OCI-LY3 (cell line): ENCODE measurements around the gene CXCR5.

ENCODE experiments used
- CTCF ChIP-seq: fragments of 200-600, 300-600 bp; sonication (generic); IDR thresholded peaks from 2 replicates; pipeline ENCODE4 v1.5.1; 2014; ENCODE audit warnings: antibody characterized with exemption, low read length, low read depth
- EZH2phosphoT487 ChIP-seq: fragments of 200-600 bp; shearing (Covaris generic); IDR thresholded peaks from 2 replicates; pipeline ENCODE4 v1.6.1; 2018; ENCODE audit warnings: antibody characterized with exemption, mixed run types, low read depth

DNA sequence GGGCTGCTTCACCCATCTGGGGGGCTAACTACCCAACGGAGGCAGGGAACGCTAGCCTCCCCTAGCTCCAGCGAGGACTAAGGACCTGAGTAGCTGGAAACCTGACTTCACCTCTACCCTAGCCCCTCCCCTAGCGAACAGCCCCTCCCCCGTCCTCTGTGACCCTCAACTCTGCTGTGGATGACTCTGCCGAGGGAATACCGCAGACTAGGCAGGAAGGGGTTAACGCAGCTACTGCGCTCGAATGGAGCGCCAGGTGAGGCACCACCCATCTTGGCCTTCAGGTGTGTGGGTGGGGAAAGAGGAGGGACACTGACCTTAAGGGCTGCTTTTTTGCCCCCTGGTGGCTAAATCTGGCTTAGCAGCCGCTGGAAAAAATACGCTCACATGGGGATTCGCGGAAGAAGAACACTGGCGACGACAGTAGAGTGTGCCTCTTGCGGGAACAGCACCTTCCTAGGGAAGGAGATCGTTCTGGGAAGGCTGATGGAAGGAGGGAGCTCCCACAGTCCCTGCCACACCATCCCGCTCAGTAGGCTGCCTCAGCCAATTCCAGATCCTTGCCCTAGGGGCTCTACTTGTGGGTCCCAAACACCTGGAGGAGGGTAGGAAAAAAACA is 46.5 kb downstream of the CXCR5 start:
- TF ChIP-seq CTCF (peak; percentile 91), EZH2phosphoT487 (no peak)
